K562 (cell line): ENCODE measurements around the gene SPTBN4. TPM values are rescaled to one million over a fixed set of nuclear protein-coding genes. Genes with fewer than 3 reads are reported as not detected.

Source experiments
- ATF1 ChIP-seq, 2 experiments: fragments of 450-650 bp in 1 of 2; IDR thresholded peaks; 2 replicates each; pipeline ENCODE4 v1.6.1; 2016; ENCODE audit warnings: missing compliant biosample characterization in 1 of 2, missing genetic modification characterization in 1 of 2
- CBFB ChIP-seq: sonication (generic); formaldehyde crosslinking; IDR thresholded peaks from 2 replicates; pipeline ENCODE4 v1.4.0; 2020; ENCODE audit warnings: mild to moderate bottlenecking, missing genetic modification reagents
- CHCHD3 ChIP-seq: fragments of 250-450 bp; sonication (Bioruptor Pico); IDR thresholded peaks from 2 replicates; pipeline ENCODE4 v2.1.2; 2022; ENCODE audit warnings: mild to moderate bottlenecking
- CREBBP ChIP-seq: IDR thresholded peaks from one replicate; pipeline ENCODE4 v1.6.1; 2012; ENCODE audit warnings: low read depth, mild to moderate bottlenecking, control low read depth, inconsistent platforms, low read length
- CREM ChIP-seq: IDR thresholded peaks from 2 replicates; pipeline ENCODE4 v1.6.1; 2014; ENCODE audit warnings: antibody characterized with exemption, low read depth
- DPF2 ChIP-seq: fragments of 450-650 bp; IDR thresholded peaks from 2 replicates; pipeline ENCODE4 v1.6.1; 2016
- KAT7 ChIP-seq: sonication (generic); formaldehyde crosslinking; IDR thresholded peaks from 2 replicates; pipeline ENCODE4 v1.8.0; 2022; ENCODE audit warnings: missing genetic modification reagents, mild to moderate bottlenecking, borderline replicate concordance
- MIER1 ChIP-seq: fragments of 450-650 bp; IDR thresholded peaks from 2 replicates; pipeline ENCODE4 v1.6.1; 2016; ENCODE audit warnings: antibody characterized with exemption, mild to moderate bottlenecking, low read depth
- RFX1 ChIP-seq: fragments of 450-650 bp; IDR thresholded peaks from 2 replicates; pipeline ENCODE4 v1.6.1; 2016; ENCODE audit warnings: mild to moderate bottlenecking, moderate library complexity
- SIN3B ChIP-seq: fragments of 450-650 bp; IDR thresholded peaks from 2 replicates; pipeline ENCODE4 v1.6.1; 2017; ENCODE audit warnings: low read depth, mild to moderate bottlenecking, moderate library complexity
- SMARCB1 ChIP-seq: IDR thresholded peaks from 2 replicates; pipeline ENCODE4 v1.6.1; 2011; ENCODE audit warnings: improper control_type of control experiment, low read depth; ENCODE audit not compliant: insufficient read length
- STAT5A ChIP-seq: IDR thresholded peaks from 2 replicates; pipeline ENCODE4 v1.6.1; 2012; ENCODE audit warnings: low read length, inconsistent platforms, borderline replicate concordance
- ZNF764 ChIP-seq: fragments of 250-450 bp; sonication (Bioruptor Pico); IDR thresholded peaks from 2 replicates; pipeline ENCODE4 v1.4.0; 2020; ENCODE audit warnings: low read depth, mild to moderate bottlenecking, moderate library complexity
- polyA plus RNA-seq, 8 experiments: library from polyadenylated mRNA; depleted of rRNA in 4 of 8; stranded (reverse) in 5 of 8; unstranded in 3 of 8; fragments of >200 nt; fragmentation: Nextera tagmentation in 2 of 8; fragmentation: Illumina TruSeq in 1 of 8; extraction: Ambion mirVana in 2 of 8; extraction: Trizol in 1 of 8; gene quantifications; 2 replicates each; pipeline versions ENCODE4 v1.2.1 to v1.2.3, GENCODE V29; 2011 to 2014; ENCODE audit warnings: inconsistent platforms in 1 of 8, missing spikeins in 1 of 8
- total RNA-seq, 7 experiments: library from RNA; depleted of rRNA in 6 of 7; stranded (reverse); fragments of >200 nt in 6 of 7; fragmentation: Illumina TruSeq in 2 of 7; extraction: Trizol in 2 of 7; gene quantifications; 2 replicates each; pipeline versions ENCODE4 v1.2.1 to v1.2.3, GENCODE V29; 2011 to 2021; ENCODE audit warnings: low replicate concordance in 1 of 7
- TF ChIP-seq, protein P1 (sequence below): sonication (generic); formaldehyde crosslinking; IDR thresholded peaks from 2 replicates; pipeline ENCODE4 v1.4.0; 2020; ENCODE audit warnings: mild to moderate bottlenecking, missing genetic modification reagents
- TF ChIP-seq, protein P2 (sequence below): sonication (generic); formaldehyde crosslinking; IDR thresholded peaks from 2 replicates; pipeline ENCODE4 v1.8.1; 2022; ENCODE audit warnings: missing genetic modification reagents
- TF ChIP-seq, protein P3 (sequence below): fragments of 250-450 bp; sonication (Bioruptor Pico); IDR thresholded peaks from 2 replicates; pipeline ENCODE4 v1.5.0; 2021; ENCODE audit warnings: mild to moderate bottlenecking, moderate library complexity
- TF ChIP-seq, protein P4 (sequence below): IDR thresholded peaks from 2 replicates; pipeline ENCODE4 v1.6.1; 2011; ENCODE audit warnings: borderline replicate concordance, low read depth, mild to moderate bottlenecking, moderate library complexity, low read length; ENCODE audit not compliant: insufficient read depth, poor library complexity, severe bottlenecking

SPTBN4 gene
- total and polyA plus RNA-seq, 9 of the 15 experiments (the other 6 are each of a cell fraction or from before 2014, with no cell fraction given), result 0.01 to 1.5 (median 0.86) TPM

DNA sequence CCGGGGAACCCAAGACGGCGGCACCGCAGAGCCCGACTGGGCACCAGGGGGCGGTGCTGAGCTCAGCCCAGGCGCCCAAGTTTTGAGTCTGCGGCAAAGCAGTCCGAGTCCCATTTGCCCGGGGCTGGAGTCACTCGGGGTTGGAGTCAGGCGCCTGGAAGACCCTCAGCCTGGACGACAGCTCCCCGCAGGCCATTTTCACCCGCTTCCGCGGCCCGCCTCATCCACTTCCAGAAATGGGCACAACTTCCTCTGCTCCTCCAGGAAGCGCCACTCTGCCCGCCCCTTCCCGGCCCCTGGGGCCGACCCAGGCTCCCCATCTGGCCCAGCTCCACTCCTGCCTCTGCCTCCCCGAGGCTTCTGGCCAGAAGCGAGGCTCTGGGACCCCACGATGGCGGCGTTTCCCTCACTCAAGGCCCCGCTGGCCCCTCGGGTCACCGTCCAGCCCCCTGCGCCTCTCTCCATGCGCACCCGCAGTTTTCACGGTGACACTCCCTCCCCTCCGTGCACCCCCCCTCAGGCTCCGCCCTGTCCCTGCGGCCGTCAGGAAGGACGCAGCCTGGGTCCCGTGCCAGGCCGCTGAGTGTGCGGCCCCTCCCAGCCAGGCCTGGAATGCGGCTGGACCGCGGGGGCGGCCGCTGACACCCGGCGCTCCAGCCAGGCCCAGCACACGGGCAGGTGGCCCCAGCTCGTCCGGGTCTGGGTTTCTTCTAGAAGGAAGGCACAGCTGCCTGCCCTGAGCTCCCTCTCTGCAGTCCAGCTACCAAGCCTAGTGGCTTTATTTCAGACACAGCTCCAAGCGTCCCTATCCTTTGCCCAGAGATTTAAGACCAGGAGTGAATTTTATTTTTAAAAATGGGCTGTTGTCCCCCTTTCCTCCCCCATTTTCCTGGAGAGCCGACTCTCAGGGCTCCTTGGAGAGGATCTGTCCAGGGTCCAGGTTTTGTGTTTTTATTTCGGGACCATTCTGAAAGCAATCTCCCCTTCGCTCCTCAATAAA is 45.7 kb upstream of the SPTBN4 start (continued):
- TF ChIP-seq, protein P1, sequence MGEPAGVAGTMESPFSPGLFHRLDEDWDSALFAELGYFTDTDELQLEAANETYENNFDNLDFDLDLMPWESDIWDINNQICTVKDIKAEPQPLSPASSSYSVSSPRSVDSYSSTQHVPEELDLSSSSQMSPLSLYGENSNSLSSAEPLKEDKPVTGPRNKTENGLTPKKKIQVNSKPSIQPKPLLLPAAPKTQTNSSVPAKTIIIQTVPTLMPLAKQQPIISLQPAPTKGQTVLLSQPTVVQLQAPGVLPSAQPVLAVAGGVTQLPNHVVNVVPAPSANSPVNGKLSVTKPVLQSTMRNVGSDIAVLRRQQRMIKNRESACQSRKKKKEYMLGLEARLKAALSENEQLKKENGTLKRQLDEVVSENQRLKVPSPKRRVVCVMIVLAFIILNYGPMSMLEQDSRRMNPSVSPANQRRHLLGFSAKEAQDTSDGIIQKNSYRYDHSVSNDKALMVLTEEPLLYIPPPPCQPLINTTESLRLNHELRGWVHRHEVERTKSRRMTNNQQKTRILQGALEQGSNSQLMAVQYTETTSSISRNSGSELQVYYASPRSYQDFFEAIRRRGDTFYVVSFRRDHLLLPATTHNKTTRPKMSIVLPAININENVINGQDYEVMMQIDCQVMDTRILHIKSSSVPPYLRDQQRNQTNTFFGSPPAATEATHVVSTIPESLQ (CRISPR knock-in tag), result no peak
- TF ChIP-seq KAT7 (CRISPR knock-in tag) (0 out of 2 replicates have a peak, but pooled peaks have one; percentile 83), DPF2 (peak; percentile 12; the same call in 1 of the 2 replicates), ATF1 (CRISPR knock-in tag; IDR thresholded peaks at IDR 0.05) (no peak), ATF1 (tag; IDR thresholded peaks at IDR 0.05) (peak; percentile 84), CREM (peak; percentile 78; the same call in 1 of the 2 replicates), SIN3B (no peak), CBFB (CRISPR knock-in tag) (peak; percentile 89), ZNF764 (CRISPR knock-in tag) (no peak), CHCHD3 (CRISPR knock-in tag) (no peak), CREBBP (no peak), MIER1 (no peak), RFX1 (no peak), STAT5A (no peak), SMARCB1 (no peak)
- TF ChIP-seq, protein P2, sequence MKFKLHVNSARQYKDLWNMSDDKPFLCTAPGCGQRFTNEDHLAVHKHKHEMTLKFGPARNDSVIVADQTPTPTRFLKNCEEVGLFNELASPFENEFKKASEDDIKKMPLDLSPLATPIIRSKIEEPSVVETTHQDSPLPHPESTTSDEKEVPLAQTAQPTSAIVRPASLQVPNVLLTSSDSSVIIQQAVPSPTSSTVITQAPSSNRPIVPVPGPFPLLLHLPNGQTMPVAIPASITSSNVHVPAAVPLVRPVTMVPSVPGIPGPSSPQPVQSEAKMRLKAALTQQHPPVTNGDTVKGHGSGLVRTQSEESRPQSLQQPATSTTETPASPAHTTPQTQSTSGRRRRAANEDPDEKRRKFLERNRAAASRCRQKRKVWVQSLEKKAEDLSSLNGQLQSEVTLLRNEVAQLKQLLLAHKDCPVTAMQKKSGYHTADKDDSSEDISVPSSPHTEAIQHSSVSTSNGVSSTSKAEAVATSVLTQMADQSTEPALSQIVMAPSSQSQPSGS, result no peak
- TF ChIP-seq, protein P3, sequence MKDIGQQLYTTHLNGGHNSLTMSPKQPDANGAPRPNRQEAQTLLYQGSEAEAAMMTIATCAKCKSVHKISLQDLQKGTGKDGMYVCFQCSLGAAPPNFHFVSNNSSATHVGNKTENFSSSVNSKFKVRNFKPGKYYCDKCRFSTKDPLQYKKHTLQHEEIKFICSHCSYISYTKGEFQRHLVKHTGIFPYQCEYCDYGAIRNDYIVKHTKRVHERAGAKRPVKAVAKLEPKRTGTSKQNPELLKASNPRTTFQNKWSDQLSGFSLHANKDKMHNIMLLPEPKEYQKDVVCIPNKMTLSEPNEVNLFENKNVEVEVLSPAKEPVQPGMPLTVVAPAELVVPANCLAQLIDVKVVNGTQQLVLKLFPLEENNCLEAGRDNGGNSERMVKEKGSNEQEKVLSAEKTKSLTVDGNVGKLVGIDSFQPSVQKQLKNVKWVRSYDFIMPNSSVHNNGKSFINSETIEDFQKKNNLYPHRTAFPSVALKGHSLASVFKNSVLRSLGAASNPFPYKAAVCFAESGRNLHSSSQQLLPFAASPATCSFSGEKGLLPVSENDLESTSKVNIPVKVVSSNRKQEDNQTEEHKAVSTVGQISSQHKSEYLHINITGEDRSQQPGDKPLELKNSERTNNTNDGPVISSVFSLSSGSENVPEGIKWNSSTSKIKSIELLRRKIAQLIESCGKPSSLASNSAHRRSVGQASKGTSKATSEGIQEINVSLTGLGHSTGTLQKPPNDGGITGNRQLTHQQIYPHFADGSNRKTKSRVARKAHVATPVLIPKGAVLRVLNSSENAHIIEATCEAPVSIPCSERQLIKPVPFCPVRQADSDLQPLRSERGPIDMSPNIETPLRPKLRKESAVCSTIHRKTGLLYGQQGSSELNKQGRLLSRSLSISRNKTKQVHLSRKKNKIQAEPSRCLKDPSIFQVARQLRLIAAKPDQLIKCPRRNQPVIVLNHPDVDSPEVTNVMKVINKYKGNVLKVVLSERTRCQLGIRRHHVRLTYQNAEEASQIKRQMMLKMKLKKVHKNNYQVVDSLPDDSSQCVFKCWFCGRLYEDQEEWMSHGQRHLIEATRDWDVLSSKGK (CRISPR knock-in tag), result no peak
- TF ChIP-seq, protein P4, sequence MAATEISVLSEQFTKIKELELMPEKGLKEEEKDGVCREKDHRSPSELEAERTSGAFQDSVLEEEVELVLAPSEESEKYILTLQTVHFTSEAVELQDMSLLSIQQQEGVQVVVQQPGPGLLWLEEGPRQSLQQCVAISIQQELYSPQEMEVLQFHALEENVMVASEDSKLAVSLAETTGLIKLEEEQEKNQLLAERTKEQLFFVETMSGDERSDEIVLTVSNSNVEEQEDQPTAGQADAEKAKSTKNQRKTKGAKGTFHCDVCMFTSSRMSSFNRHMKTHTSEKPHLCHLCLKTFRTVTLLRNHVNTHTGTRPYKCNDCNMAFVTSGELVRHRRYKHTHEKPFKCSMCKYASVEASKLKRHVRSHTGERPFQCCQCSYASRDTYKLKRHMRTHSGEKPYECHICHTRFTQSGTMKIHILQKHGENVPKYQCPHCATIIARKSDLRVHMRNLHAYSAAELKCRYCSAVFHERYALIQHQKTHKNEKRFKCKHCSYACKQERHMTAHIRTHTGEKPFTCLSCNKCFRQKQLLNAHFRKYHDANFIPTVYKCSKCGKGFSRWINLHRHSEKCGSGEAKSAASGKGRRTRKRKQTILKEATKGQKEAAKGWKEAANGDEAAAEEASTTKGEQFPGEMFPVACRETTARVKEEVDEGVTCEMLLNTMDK, result no peak
